ENCODE results near the gene PCDH18. TPM values are rescaled to one million over a fixed set of nuclear protein-coding genes. Genes with fewer than 3 reads are reported as not detected.
A peak's percentile ranks its signal among the peaks of the same experiment; 100 is the strongest.

PCDH18 gene
- total and polyA plus RNA-seq, 2 experiments from 2014 or later, result 19.5 to 68.1 TPM

DNA sequence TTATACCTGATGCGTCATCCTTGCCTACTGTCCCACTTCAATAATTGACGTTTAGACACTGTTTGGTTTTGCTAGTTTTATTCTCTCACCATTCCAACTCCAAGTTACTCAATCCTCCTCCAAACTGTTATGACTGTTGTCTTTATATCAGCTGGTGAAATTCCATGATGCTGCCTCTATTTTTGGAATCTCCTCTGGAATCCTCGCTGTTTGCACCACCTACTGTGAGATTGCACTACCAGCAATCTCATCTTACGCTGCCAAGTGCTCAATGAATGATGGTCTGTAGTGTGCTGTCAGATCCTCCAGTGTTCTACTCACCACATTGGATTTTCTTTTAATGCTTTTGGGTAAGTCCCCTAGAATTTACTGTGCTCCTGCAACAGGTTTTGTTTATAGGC lies 13.2 kb upstream of the PCDH18 start:
- H3K36me3 ChIP-seq (ENCODE audit: insufficient read depth), result no peaks in the 10 kb centered on the region
- no peak overlapping the region for H3K27ac Mint-ChIP-seq
- TF ChIP-seq REST (IDR thresholded peaks at IDR 0.05; ENCODE audit: unreplicated experiment), result no peak
- no peak for TF ChIP-seq NANOG (IDR thresholded peaks at IDR 0.05; ENCODE audit: borderline replicate concordance)
- no peak for TF ChIP-seq EZH2 (IDR thresholded peaks at IDR 0.05; ENCODE audit: low read depth, unreplicated experiment)
- no peak for TF ChIP-seq ZNF331 (CRISPR knock-in tag; IDR thresholded peaks at IDR 0.05; ENCODE audit: low read depth)
- TF ChIP-seq POLR2AphosphoS5 (IDR thresholded peaks at IDR 0.05; ENCODE audit: low read depth), result no peak
- no peak for TF ChIP-seq JUNB (IDR thresholded peaks at IDR 0.05; ENCODE audit: unreplicated experiment)
- no peak for TF ChIP-seq STAT1 (IDR thresholded peaks at IDR 0.05; ENCODE audit: unreplicated experiment)
- TF ChIP-seq ZNF114 (CRISPR knock-in tag; IDR thresholded peaks at IDR 0.05), result no peak
- TF ChIP-seq, protein P1, sequence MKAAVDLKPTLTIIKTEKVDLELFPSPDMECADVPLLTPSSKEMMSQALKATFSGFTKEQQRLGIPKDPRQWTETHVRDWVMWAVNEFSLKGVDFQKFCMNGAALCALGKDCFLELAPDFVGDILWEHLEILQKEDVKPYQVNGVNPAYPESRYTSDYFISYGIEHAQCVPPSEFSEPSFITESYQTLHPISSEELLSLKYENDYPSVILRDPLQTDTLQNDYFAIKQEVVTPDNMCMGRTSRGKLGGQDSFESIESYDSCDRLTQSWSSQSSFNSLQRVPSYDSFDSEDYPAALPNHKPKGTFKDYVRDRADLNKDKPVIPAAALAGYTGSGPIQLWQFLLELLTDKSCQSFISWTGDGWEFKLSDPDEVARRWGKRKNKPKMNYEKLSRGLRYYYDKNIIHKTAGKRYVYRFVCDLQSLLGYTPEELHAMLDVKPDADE (IDR thresholded peaks at IDR 0.05), result no peak
- no peak for TF ChIP-seq CREB1 (CRISPR knock-in tag; IDR thresholded peaks at IDR 0.05; ENCODE audit: low read depth)
- TF ChIP-seq, protein P2, sequence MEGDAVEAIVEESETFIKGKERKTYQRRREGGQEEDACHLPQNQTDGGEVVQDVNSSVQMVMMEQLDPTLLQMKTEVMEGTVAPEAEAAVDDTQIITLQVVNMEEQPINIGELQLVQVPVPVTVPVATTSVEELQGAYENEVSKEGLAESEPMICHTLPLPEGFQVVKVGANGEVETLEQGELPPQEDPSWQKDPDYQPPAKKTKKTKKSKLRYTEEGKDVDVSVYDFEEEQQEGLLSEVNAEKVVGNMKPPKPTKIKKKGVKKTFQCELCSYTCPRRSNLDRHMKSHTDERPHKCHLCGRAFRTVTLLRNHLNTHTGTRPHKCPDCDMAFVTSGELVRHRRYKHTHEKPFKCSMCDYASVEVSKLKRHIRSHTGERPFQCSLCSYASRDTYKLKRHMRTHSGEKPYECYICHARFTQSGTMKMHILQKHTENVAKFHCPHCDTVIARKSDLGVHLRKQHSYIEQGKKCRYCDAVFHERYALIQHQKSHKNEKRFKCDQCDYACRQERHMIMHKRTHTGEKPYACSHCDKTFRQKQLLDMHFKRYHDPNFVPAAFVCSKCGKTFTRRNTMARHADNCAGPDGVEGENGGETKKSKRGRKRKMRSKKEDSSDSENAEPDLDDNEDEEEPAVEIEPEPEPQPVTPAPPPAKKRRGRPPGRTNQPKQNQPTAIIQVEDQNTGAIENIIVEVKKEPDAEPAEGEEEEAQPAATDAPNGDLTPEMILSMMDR (conservative IDR thresholded peaks at IDR 0.05; ENCODE audit: low read depth in 2 of 2), result no peak
- TF ChIP-seq, protein P3, sequence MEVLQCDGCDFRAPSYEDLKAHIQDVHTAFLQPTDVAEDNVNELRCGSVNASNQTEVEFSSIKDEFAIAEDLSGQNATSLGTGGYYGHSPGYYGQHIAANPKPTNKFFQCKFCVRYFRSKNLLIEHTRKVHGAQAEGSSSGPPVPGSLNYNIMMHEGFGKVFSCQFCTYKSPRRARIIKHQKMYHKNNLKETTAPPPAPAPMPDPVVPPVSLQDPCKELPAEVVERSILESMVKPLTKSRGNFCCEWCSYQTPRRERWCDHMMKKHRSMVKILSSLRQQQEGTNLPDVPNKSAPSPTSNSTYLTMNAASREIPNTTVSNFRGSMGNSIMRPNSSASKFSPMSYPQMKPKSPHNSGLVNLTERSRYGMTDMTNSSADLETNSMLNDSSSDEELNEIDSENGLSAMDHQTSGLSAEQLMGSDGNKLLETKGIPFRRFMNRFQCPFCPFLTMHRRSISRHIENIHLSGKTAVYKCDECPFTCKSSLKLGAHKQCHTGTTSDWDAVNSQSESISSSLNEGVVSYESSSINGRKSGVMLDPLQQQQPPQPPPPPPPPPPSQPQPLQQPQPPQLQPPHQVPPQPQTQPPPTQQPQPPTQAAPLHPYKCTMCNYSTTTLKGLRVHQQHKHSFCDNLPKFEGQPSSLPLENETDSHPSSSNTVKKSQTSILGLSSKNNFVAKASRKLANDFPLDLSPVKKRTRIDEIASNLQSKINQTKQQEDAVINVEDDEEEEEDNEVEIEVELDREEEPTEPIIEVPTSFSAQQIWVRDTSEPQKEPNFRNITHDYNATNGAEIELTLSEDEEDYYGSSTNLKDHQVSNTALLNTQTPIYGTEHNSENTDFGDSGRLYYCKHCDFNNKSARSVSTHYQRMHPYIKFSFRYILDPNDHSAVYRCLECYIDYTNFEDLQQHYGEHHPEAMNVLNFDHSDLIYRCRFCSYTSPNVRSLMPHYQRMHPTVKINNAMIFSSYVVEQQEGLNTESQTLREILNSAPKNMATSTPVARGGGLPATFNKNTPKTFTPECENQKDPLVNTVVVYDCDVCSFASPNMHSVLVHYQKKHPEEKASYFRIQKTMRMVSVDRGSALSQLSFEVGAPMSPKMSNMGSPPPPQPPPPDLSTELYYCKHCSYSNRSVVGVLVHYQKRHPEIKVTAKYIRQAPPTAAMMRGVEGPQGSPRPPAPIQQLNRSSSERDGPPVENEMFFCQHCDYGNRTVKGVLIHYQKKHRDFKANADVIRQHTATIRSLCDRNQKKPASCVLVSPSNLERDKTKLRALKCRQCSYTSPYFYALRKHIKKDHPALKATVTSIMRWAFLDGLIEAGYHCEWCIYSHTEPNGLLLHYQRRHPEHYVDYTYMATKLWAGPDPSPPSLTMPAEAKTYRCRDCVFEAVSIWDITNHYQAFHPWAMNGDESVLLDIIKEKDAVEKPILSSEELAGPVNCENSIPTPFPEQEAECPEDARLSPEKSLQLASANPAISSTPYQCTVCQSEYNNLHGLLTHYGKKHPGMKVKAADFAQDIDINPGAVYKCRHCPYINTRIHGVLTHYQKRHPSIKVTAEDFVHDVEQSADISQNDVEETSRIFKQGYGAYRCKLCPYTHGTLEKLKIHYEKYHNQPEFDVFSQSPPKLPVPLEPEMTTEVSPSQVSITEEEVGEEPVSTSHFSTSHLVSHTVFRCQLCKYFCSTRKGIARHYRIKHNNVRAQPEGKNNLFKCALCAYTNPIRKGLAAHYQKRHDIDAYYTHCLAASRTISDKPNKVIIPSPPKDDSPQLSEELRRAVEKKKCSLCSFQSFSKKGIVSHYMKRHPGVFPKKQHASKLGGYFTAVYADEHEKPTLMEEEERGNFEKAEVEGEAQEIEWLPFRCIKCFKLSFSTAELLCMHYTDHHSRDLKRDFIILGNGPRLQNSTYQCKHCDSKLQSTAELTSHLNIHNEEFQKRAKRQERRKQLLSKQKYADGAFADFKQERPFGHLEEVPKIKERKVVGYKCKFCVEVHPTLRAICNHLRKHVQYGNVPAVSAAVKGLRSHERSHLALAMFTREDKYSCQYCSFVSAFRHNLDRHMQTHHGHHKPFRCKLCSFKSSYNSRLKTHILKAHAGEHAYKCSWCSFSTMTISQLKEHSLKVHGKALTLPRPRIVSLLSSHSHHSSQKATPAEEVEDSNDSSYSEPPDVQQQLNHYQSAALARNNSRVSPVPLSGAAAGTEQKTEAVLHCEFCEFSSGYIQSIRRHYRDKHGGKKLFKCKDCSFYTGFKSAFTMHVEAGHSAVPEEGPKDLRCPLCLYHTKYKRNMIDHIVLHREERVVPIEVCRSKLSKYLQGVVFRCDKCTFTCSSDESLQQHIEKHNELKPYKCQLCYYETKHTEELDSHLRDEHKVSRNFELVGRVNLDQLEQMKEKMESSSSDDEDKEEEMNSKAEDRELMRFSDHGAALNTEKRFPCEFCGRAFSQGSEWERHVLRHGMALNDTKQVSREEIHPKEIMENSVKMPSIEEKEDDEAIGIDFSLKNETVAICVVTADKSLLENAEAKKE (CRISPR knock-in tag; IDR thresholded peaks at IDR 0.05), result no peak
- no peak for TF ChIP-seq EZH2phosphoT487 (IDR thresholded peaks at IDR 0.05; ENCODE audit: unreplicated experiment)
- H3K4me3 ChIP-seq, result no peak overlapping the region
- no peak overlapping the region for H2AFZ ChIP-seq
- H3K27me3 ChIP-seq (ENCODE audit: insufficient read depth), result no peaks in the 10 kb centered on the region
- peaks cover 46% of the 10 kb centered on the region for H3K4me1 ChIP-seq (ENCODE audit: insufficient read depth)
- H3F3A ChIP-seq (replicated peaks; ENCODE audit: low read depth), result no peaks in the 10 kb centered on the region
- peak overlapping the region; percentile 34; the same call in 1 of the 2 replicates for H3K4me2 ChIP-seq
- ATAC-seq (no peak), DNase-seq (ENCODE audit: low spot score) (peak; percentile 40)
- H3K36me3 Mint-ChIP-seq (ENCODE audit: low read depth), result no peaks in the 10 kb centered on the region
- H4K20me1 ChIP-seq (replicated peaks; ENCODE audit: insufficient read depth), result no peaks in the 10 kb centered on the region
- peaks cover 8% of the 10 kb centered on the region for H3K27me3 Mint-ChIP-seq (ENCODE audit: insufficient read depth, low read depth, poor library complexity)
- peaks cover 46% of the 10 kb centered on the region for H3K4me1 Mint-ChIP-seq
- no peaks in the 10 kb centered on the region for H3K79me2 ChIP-seq (replicated peaks; ENCODE audit: insufficient read depth)
- no peak overlapping the region for H3K4me3 Mint-ChIP-seq
- H3K27ac ChIP-seq (ENCODE audit: low read depth), result no peak overlapping the region
- no peaks in the 10 kb centered on the region for H3K9me2 ChIP-seq (ENCODE audit: insufficient read depth)
- H3K9me3 Mint-ChIP-seq, result no peaks in the 10 kb centered on the region
